ENCODE results near the gene CRYBB3.

The CRYBB3 gene

GRCh38 chr22:25199731-25200520 lies at the start of gene CRYBB3:
CRYBB3 (plus strand) TSS chr22:25199858; CDS start chr22:25201397, 1,539 bp downstream.
- TF ChIP-seq, protein P1, sequence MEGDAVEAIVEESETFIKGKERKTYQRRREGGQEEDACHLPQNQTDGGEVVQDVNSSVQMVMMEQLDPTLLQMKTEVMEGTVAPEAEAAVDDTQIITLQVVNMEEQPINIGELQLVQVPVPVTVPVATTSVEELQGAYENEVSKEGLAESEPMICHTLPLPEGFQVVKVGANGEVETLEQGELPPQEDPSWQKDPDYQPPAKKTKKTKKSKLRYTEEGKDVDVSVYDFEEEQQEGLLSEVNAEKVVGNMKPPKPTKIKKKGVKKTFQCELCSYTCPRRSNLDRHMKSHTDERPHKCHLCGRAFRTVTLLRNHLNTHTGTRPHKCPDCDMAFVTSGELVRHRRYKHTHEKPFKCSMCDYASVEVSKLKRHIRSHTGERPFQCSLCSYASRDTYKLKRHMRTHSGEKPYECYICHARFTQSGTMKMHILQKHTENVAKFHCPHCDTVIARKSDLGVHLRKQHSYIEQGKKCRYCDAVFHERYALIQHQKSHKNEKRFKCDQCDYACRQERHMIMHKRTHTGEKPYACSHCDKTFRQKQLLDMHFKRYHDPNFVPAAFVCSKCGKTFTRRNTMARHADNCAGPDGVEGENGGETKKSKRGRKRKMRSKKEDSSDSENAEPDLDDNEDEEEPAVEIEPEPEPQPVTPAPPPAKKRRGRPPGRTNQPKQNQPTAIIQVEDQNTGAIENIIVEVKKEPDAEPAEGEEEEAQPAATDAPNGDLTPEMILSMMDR (IDR thresholded peaks at IDR 0.05; ENCODE audit: insufficient read depth, low read depth, low read length, missing control alignments): no peak
- no peak within 1 kb of the TSS for H3K4me3 ChIP-seq (ENCODE audit: low read length)
- DNase-seq (ENCODE audit: low read depth): no peak

DNA sequence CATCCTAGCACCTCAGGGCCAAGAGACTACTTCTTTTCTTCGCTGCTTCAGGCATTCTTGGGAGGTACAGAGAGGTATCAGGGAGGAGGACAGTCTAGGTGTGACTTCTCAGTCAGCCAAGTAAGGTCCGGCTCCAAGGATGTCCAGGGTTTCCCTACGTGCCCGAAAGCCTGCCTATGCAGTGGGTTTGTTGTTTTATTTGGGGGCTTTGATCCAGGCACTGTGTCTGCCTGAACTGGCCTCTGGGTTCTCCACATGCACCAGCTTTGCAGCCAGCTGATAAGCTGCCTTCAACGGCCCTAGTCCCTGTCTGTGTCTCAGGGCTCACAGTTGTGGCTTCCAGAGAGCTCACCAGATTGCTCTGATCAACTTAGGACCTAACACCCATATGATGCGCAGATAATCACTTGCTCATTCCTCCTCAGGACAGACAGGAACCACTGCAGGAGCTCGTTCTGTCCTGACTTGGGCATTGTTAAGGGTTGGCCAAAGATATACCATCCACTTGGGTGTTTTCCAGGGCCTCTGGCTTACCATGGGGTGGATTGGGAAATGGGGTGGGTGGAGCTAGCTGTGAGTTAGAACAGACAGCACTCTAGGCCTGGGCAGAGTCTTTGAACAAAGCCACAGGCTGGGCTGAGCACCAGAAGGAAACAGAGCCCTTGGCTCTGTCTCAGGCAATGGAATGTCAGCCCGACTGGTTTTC lies 45.5 kb upstream of the CRYBB3 start:
- peak; percentile 94 for DNase-seq (ENCODE audit: low read depth)
- TF ChIP-seq, protein P1 (IDR thresholded peaks at IDR 0.05; ENCODE audit: insufficient read depth, low read depth, low read length, missing control alignments): no peak
- H3K4me3 ChIP-seq (ENCODE audit: low read length): no peak overlapping the region

GRCh38 chr22:25154667-25154999 lies 45.0 kb upstream of the CRYBB3 start:
- TF ChIP-seq, protein P1 (IDR thresholded peaks at IDR 0.05; ENCODE audit: insufficient read depth, low read depth, low read length, missing control alignments): no peak
- no peak for DNase-seq (ENCODE audit: low read depth)
- H3K4me3 ChIP-seq (ENCODE audit: low read length): no peak overlapping the region

DNA sequence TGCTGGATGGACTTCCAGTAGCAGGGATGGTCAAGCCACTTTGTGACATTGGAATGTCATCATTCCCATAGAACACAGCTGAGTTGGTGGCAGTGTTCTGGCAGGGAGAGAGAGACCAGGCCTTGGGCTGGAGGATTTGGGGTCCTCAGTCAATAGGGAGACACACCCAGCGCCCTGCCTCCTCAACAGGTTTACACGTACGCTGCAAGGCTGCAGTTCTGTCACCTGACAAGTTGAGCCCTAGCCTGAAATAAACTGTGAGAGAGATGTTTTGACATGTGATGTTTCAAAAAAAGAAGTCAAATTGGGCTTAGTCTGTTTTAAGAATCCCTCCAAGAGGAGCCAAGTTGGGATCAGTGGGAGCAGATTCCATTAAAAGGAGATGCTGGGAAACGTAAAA lies 42.9 kb upstream of the CRYBB3 start:
- TF ChIP-seq, protein P1 (IDR thresholded peaks at IDR 0.05; ENCODE audit: insufficient read depth, low read depth, low read length, missing control alignments): no peak
- DNase-seq (ENCODE audit: low read depth): no peak
- H3K4me3 ChIP-seq (ENCODE audit: low read length): no peak overlapping the region

- DNase-seq (ENCODE audit: low read depth): no peak
- TF ChIP-seq, protein P1 (IDR thresholded peaks at IDR 0.05; ENCODE audit: insufficient read depth, low read depth, low read length, missing control alignments): no peak
- H3K4me3 ChIP-seq (ENCODE audit: low read length): no peak overlapping the region
Observed at GRCh38 chr22:25159028-25159427, 40.6 kb upstream of the CRYBB3 start.

DNA sequence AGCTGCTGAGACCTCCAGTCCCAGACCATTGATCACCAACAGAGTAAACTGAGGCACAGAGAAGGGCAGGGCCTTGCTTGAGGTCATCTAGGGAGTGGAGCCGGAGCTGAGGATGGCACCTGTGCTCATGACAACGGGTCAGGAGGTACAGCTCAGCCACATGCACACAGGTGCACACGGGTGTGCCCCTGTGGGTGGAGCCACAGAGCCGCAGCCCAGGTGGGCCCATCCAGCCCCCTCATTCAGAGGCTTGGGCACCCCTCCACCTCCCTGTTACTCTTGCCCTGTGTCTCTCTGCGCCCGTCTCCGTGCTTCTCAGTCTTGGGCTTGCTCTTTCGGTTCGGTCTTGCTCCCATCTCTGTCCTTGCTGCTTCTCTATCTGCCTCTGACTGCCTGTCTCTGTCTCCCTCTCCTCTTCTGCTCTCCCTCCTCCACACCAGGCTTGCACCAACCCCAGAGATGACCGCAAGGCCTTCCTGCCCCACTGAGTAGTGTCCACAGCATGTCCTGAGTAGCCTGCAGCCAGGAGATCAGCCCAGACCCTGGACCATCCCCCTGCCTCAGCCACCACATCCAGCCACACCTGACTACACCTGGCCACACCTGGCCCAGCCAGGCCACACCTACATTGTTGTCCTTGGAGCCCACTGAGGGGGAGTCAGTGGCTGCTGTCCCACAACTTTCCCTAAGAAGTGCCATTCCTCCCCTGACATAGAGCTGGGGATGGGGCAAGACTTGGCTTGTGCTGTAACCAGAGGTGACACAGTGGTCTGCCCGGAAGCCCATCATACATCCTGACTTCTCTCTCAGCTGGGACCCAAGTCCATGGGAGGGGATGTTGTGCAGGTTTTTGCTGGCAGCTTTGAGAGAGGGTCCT lies 39.3 kb upstream of the CRYBB3 start:
- no peak for DNase-seq (ENCODE audit: low read depth)
- no peak overlapping the region for H3K4me3 ChIP-seq (ENCODE audit: low read length)
- TF ChIP-seq, protein P1 (IDR thresholded peaks at IDR 0.05; ENCODE audit: insufficient read depth, low read depth, low read length, missing control alignments): no peak
